Hepatocyte (in vitro differentiated cells): ENCODE results near the gene CRB1. TPM values are rescaled to one million over a fixed set of nuclear protein-coding genes. Genes with fewer than 3 reads are reported as not detected.

Source experiments
- DNase-seq: peaks from one replicate; pipeline ENCODE4 v3.0.0-alpha.2; 2016; ENCODE audit warnings: low spot score
- H2AFZ ChIP-seq: fragments of 200-600 bp; sonication (generic); 2 replicates; pipeline ENCODE4 v1.6.0; 2016; ENCODE audit warnings: antibody characterized with exemption, mild to moderate bottlenecking
- H3K27ac ChIP-seq: fragments of 200-600 bp; sonication (generic); 2 replicates; pipeline ENCODE4 v1.5.1; 2016; ENCODE audit warnings: mild to moderate bottlenecking
- H3K27me3 ChIP-seq: fragments of 200-600 bp; sonication (generic); 2 replicates; pipeline ENCODE4 v1.6.1; 2016
- H3K36me3 ChIP-seq: fragments of 200-600 bp; sonication (generic); replicated peaks from 2 replicates; pipeline ENCODE4 v1.5.1; 2016; ENCODE audit warnings: low read depth; ENCODE audit not compliant: insufficient read depth
- H3K4me1 ChIP-seq: fragments of 200-600 bp; sonication (generic); 2 replicates; pipeline ENCODE4 v1.5.1; 2016; ENCODE audit warnings: mild to moderate bottlenecking, moderate library complexity; ENCODE audit not compliant: insufficient read depth
- H3K4me2 ChIP-seq: fragments of 200-600 bp; sonication (generic); 2 replicates; pipeline ENCODE4 v1.6.0; 2016
- H3K4me3 ChIP-seq: fragments of 200-600 bp; sonication (generic); 2 replicates; pipeline ENCODE4 v1.5.1; 2016; ENCODE audit warnings: mild to moderate bottlenecking
- H3K79me2 ChIP-seq: fragments of 200-600 bp; sonication (generic); 2 replicates; pipeline ENCODE4 v1.6.0; 2017; ENCODE audit warnings: mild to moderate bottlenecking
- H3K9me2 ChIP-seq: fragments of 200-600 bp; sonication (generic); replicated peaks from 2 replicates; pipeline ENCODE4 v1.6.0; 2017; ENCODE audit warnings: mild to moderate bottlenecking; ENCODE audit not compliant: insufficient read depth
- H3K9me3 ChIP-seq: fragments of 200-600 bp; sonication (generic); 2 replicates; pipeline ENCODE4 v1.5.1; 2016; ENCODE audit warnings: low read depth, mild to moderate bottlenecking
- H4K20me1 ChIP-seq: fragments of 200-600 bp; sonication (generic); 2 replicates; pipeline ENCODE4 v1.6.0; 2016; ENCODE audit warnings: mild to moderate bottlenecking; ENCODE audit not compliant: insufficient read depth, poor library complexity, severe bottlenecking
- EZH2 ChIP-seq: fragments of 200-600 bp; sonication (generic); IDR thresholded peaks from 2 replicates; pipeline ENCODE4 v1.6.1; 2016; ENCODE audit warnings: antibody characterized with exemption, mild to moderate bottlenecking, borderline replicate concordance
- WGBS: methylation state at CpG from one replicate; pipeline ENCODE4 v1.1.6; 2016; ENCODE audit warnings: low lambda C conversion rate; ENCODE audit errors: missing lambda C conversion rate; 5-methylcytosine and 5-hydroxymethylcytosine counted together
- polyA plus RNA-seq: library from polyadenylated mRNA; unstranded; fragments of >200 nt; fragmentation: Nextera tagmentation; extraction: Ambion mirVana; gene quantifications from 2 replicates; pipeline ENCODE4 v1.2.1, GENCODE V29; 2016
- small RNA-seq: library from RNA; depleted of rRNA; stranded (forward); fragments of <200 nt; gene quantifications from one replicate; pipeline ENCODE3, GENCODE V24; 2014
- total RNA-seq: library from RNA; depleted of rRNA; stranded (reverse); fragments of >200 nt; gene quantifications from 2 replicates; pipeline ENCODE4 v1.2.3, GENCODE V29; 2014
- TF ChIP-seq, protein P1 (sequence below): fragments of 200-600 bp; sonication (generic); IDR thresholded peaks from 2 replicates; pipeline ENCODE4 v1.5.1; 2016; ENCODE audit warnings: antibody characterized with exemption, mild to moderate bottlenecking; ENCODE audit not compliant: poor library complexity

CRB1 gene
- total and polyA plus RNA-seq, 2 experiments from 2014 or later: 0.30 TPM; not detected in 1

DNA sequence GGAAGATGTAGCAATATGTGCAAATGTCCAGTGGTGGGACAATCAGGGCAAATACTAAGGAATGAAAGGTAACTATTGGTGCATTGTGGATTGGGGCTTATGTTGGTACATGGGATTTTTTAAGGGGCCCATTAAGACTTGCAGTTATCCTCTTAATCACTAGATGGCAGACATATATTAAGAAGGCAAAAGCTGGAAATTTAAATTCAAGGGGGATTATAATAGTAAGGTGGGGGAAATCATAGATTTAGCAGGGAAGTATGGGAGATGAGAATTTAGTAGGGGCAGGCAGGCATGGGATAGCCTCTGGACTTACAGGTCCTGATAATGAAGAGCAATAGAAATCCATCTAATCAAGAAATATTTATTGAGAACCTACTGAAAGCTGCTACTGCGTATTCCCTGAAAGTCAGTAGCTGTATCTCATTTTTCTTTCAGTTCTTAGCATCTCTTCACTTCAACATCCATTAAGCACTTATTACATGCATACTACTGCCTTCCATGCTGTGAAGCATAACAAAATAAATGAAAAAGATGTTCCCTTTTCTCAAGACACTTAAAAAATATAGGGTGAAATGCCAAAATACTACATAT lies 251.8 kb downstream of the CRB1 start:
- H2AFZ ChIP-seq: no peak overlapping the region
- no peaks in the 10 kb centered on the region for H3K79me2 ChIP-seq
- no peaks in the 10 kb centered on the region for H3K9me3 ChIP-seq
- H3K27ac ChIP-seq: no peak overlapping the region
- 100% methylated on average over 1 of the region's 1 CpG for WGBS
- peak; percentile 6 for DNase-seq
- H3K4me1 ChIP-seq: no peaks in the 10 kb centered on the region
- no peak overlapping the region for H3K4me3 ChIP-seq
- H4K20me1 ChIP-seq: no peaks in the 10 kb centered on the region
- no peaks in the 10 kb centered on the region for H3K27me3 ChIP-seq
- no peaks in the 10 kb centered on the region for H3K36me3 ChIP-seq
- TF ChIP-seq, protein P1, sequence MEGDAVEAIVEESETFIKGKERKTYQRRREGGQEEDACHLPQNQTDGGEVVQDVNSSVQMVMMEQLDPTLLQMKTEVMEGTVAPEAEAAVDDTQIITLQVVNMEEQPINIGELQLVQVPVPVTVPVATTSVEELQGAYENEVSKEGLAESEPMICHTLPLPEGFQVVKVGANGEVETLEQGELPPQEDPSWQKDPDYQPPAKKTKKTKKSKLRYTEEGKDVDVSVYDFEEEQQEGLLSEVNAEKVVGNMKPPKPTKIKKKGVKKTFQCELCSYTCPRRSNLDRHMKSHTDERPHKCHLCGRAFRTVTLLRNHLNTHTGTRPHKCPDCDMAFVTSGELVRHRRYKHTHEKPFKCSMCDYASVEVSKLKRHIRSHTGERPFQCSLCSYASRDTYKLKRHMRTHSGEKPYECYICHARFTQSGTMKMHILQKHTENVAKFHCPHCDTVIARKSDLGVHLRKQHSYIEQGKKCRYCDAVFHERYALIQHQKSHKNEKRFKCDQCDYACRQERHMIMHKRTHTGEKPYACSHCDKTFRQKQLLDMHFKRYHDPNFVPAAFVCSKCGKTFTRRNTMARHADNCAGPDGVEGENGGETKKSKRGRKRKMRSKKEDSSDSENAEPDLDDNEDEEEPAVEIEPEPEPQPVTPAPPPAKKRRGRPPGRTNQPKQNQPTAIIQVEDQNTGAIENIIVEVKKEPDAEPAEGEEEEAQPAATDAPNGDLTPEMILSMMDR: peak; percentile 45
- TF ChIP-seq EZH2: no peak
- H3K9me2 ChIP-seq: no peaks in the 10 kb centered on the region
- no peak overlapping the region for H3K4me2 ChIP-seq

GRCh38 chr1:197521118-197521739 lies 253.2 kb downstream of the CRB1 start:
- Histone ChIP-seq H3K4me1 (no peaks in the 10 kb centered on the region), H3K4me3 (no peak overlapping the region), H3K79me2 (no peaks in the 10 kb centered on the region), H4K20me1 (no peaks in the 10 kb centered on the region), H3K27ac (no peak overlapping the region), H3K36me3 (no peaks in the 10 kb centered on the region), H2AFZ (no peak overlapping the region), H3K27me3 (no peaks in the 10 kb centered on the region), H3K4me2 (no peak overlapping the region), H3K9me3 (no peaks in the 10 kb centered on the region), H3K9me2 (no peaks in the 10 kb centered on the region)
- no peak for TF ChIP-seq EZH2
- TF ChIP-seq, protein P1: peak; percentile 67
- peak; percentile 42 for DNase-seq
- WGBS: 31% methylated on average over 2 of the region's 2 CpGs

DNA sequence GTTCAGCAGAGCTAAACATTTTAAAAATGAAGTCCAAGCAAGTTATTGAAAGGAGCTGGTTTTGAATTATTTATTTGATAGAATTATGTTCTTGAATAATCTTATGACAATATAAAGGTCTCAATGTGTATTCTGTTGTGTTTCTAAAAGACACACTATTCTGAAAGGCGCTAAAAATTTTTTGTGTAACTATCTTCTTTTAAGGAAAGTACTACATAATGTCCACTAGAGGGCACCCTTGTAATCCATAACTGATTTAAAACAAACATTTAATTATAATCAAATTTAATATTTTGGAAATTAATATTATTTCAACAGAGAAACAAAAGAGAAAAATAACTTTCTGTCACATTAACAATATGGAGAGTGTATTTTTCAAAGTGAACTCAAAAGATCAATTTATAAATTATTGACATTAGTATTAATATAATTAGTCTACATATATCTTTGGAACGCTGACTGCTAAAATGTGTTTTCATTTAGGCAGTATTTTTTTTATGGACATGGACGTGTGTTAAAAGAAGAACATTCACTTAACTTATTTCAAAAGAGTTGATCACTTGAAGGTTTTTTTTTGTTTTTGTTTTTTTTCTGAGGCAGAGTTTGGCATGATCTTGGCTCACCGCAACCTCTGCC lies 258.8 kb downstream of the CRB1 start:
- Histone ChIP-seq H2AFZ (no peak overlapping the region), H3K4me1 (no peaks in the 10 kb centered on the region), H3K4me3 (no peak overlapping the region), H3K27me3 (no peaks in the 10 kb centered on the region), H4K20me1 (no peaks in the 10 kb centered on the region), H3K27ac (no peak overlapping the region), H3K79me2 (no peaks in the 10 kb centered on the region), H3K9me3 (no peaks in the 10 kb centered on the region), H3K4me2 (no peak overlapping the region), H3K9me2 (no peaks in the 10 kb centered on the region), H3K36me3 (no peaks in the 10 kb centered on the region)
- no peak for TF ChIP-seq EZH2
- TF ChIP-seq, protein P1: peak; percentile 70
- peak; percentile 63 for DNase-seq
- 66% methylated on average over 4 of the region's 4 CpGs for WGBS

Small RNA genes lying within 50 kb of the gene (small RNA-seq; reads per million reads assigned to genes)
- gene MRPS21P3: not detected

Other genes starting within 250 kb of the CRB1 start
- gene F13B, start 201.0 kb upstream of the CRB1 start, total RNA-seq: 11.3 and 12.3 TPM in 2 replicates
- gene F13B, start 201.0 kb upstream of the CRB1 start, polyA plus RNA-seq: 4.7 and 5.5 TPM in 2 replicates
- gene ASPM, start 121.6 kb upstream of the CRB1 start, total RNA-seq: 7.6 and 8.2 TPM in 2 replicates
- gene ASPM, start 121.6 kb upstream of the CRB1 start, polyA plus RNA-seq: 2.8 and 3.2 TPM in 2 replicates
- 16.2 and 16.6 TPM in 2 replicates for gene ZBTB41, start 67.0 kb upstream of the CRB1 start, total RNA-seq
- 1.5 and 2.0 TPM in 2 replicates for gene ZBTB41, start 67.0 kb upstream of the CRB1 start, polyA plus RNA-seq